NAMALWA (cell line): ENCODE results near the gene CAPN14.

ENCODE experiments used
- DNase-seq: peaks from one replicate; pipeline ENCODE4 v3.0.0-alpha.2; 2015; ENCODE audit warnings: low spot score

The CAPN14 gene

GRCh38 chr2:31241625-31242270 lies 24.4 kb upstream of the CAPN14 start:
- DNase-seq = no peak

GRCh38 chr2:31240381-31241365 lies 23.4 kb upstream of the CAPN14 start:
- no peak for DNase-seq

- no peak for DNase-seq
Measured at GRCh38 chr2:31239593-31240177, 22.4 kb upstream of the CAPN14 start.

GRCh38 chr2:31238906-31239592 lies 21.7 kb upstream of the CAPN14 start:
- no peak for DNase-seq

- DNase-seq = no peak
Measured at GRCh38 chr2:31238126-31238905, 21.0 kb upstream of the CAPN14 start.

GRCh38 chr2:31237348-31238017 lies 20.2 kb upstream of the CAPN14 start:
- no peak for DNase-seq

GRCh38 chr2:31236433-31237205 lies 19.3 kb upstream of the CAPN14 start:
- DNase-seq = no peak

- DNase-seq = no peak
Measured at GRCh38 chr2:31235504-31235902, 18.2 kb upstream of the CAPN14 start.

GRCh38 chr2:31234683-31235503 lies 17.6 kb upstream of the CAPN14 start:
- DNase-seq = no peak

GRCh38 chr2:31233741-31234682 lies 16.7 kb upstream of the CAPN14 start, which contains the start of gene EHD3:
Gene EHD3 (plus strand): TSS chr2:31234152. CDS start chr2:31234622, 470 bp downstream.
- peak; percentile 86 for DNase-seq

GRCh38 chr2:31233231-31233630 lies 15.9 kb upstream of the CAPN14 start:
- DNase-seq = no peak

- DNase-seq = no peak
Measured at GRCh38 chr2:31232586-31232985, 15.3 kb upstream of the CAPN14 start.

GRCh38 chr2:31231571-31232302 lies 14.4 kb upstream of the CAPN14 start:
- DNase-seq = no peak

- DNase-seq = no peak
Measured at GRCh38 chr2:31230751-31231150, 13.4 kb upstream of the CAPN14 start.

GRCh38 chr2:31228717-31229116 lies 11.4 kb upstream of the CAPN14 start:
- no peak for DNase-seq

- DNase-seq = no peak
Measured at GRCh38 chr2:31227711-31228125, 10.4 kb upstream of the CAPN14 start.

GRCh38 chr2:31227110-31227509 lies 9.8 kb upstream of the CAPN14 start:
- no peak for DNase-seq
